Effector CD4-positive, alpha-beta T cell (primary cell): Measurements from ENCODE around the gene CCDC80.

Experiments
- DNase-seq: peaks from one replicate; pipeline ENCODE4 v3.0.0-alpha.2; 2020

The CCDC80 gene

DNA sequence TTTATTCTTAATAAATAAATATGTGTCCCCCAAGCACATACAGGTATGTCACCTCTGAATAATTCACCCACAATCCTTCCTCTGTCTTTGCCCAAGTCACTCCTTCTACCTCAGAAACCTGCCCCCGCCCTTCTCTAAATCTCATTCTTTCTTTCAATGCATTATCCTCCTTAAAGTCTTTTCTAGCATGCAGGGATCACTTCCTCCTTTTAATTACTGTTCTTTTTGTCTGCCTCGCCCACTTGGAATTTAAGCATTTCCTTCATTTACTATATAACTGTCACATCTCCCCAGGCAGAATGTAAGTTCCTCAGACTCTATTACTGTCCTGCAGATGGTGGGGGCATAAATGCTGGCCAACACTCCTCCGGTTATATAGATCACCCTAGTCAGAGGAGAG lies 7.8 kb downstream of the CCDC80 start:
- no peak for DNase-seq

DNA sequence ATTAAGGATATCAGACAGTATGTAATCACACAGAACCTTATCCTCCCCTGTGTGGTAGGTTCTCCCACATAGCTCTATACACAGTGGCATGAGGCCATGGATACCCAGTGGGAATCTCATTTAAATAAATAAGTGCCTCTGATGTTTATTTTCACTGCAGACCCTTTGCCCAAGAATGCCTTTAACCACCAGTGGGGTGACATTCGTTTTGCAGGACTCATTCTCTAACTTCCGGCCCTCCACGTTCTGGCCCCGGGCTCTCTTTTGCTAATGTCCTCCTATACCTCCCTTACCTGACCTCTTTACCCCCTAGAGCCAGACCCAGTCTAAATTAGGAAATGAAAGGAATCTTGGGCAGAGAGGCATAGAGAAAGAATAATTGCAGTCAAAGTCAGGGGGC lies 8.3 kb downstream of the CCDC80 start:
- no peak for DNase-seq

- DNase-seq = no peak
These were observed 9.7 kb downstream of the CCDC80 start for GRCh38 chr3:112631257-112631656.

GRCh38 chr3:112629425-112629824 lies 11.5 kb downstream of the CCDC80 start:
- DNase-seq = no peak

GRCh38 chr3:112627919-112628466 lies 12.9 kb downstream of the CCDC80 start:
- no peak for DNase-seq

DNA sequence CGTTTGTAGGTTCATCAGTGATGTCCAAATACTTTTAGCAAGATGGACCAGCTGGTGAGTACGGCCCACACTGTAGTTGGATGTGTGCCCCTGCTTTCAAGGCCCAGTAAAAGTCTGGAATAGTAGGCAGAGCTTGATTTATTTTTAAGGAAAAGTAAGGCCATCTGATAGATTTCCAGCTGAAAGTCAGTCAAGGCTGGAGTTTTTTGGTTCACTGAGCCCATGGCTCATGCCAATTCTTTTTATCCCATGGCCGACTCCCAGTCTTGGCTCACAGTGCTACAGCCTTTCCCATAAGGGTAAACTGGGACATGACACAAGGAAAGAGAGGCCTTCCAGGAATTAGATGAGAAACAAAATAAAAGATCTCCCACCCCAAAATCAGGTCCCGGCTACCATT lies 13.5 kb downstream of the CCDC80 start:
- DNase-seq = no peak

- DNase-seq = no peak
These were observed 17.2 kb downstream of the CCDC80 start for GRCh38 chr3:112623717-112624116.

DNA sequence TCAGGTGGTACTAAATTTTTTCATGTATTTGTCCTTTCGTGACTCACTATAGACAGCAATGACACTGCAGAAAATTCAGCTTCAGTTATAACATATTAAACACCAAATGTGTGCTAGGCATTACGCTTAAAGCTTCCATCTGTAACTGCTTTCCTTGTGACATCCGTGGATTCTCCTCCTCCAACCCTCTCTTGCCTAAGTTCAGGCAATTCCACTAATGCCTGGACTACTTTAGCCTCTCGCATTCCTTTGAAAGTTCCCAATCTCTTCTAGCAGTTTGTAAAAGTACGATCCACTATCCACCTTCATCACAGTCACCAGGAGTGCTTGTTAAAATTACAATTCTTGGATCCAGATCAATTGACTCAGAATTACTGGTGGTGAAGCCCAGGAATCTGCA lies 17.7 kb downstream of the CCDC80 start:
- no peak for DNase-seq

- no peak for DNase-seq
These were observed 21.6 kb downstream of the CCDC80 start for GRCh38 chr3:112619295-112619694.

- no peak for DNase-seq
These were observed 23.7 kb downstream of the CCDC80 start for GRCh38 chr3:112617285-112617684.

DNA sequence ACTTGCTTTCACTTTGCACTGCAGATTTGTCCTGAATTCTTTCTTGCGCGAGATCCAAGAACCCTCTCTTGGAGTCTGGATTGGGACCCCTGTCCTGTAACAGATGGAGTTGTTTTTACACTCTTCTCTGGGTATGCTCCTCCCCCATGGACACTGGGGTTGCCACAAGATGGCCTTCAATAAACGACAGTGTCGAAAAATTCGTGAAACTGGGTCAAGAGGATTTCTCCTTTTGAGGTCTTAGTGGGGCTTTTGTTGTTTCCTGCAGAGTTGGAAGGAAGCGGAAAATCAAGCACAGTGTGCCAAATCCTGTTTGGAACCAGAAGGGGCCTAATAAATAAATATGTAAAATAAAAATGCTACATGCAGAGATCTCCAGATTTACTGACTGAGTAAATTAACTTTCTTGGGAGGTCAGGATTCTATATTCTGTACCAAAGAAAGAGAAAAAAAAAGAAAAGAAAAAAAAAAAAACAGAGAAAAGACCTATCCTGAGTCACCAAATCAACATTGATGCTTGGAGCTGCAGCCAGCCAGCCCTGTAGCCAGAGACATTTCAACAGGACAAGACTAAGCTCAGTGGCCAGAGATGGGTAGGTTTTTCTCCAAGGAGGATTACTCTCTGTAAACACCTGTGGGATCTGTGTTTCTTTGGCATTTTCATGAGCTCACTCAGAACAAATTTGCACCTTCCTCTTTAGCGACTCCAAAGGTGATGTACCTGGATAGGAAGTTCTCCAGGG lies 24.8 kb downstream of the CCDC80 start:
- no peak for DNase-seq

DNA sequence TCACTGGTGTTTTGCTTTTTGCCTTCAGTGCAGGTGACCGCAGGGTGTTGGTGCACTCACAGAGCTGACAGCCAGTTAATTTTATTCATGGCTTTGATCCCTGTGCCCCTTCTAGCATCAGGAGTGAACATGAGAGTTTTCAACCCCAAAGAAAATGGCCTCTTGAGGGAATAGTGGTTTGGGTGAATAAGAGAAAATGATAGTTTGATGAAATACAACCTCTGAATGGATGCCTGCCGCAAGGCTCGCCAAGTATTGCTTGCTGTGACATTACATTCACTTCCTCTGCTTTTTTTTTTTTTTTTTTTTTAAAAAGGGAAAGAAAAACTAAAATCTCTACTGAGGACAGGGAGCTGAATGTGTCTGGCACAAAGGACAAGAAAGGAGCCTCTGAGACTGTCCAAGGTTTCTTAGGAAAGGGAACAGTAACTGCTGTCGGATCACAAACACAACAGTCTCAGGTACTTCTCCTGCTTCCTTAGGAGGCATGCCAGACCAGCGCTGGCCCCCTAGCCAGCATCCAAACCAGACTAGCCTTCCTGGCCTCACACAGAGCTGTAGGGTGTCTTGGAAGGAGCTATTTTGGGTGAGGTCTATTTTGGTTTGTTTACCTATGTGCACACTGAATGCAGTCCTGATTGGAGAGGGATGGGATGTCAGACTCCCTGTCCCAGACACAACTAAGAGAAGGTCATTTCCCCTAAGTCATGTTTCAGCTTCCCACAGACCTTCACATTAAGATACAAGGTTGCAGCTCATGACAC lies 29.0 kb downstream of the CCDC80 start:
- no peak for DNase-seq

DNA sequence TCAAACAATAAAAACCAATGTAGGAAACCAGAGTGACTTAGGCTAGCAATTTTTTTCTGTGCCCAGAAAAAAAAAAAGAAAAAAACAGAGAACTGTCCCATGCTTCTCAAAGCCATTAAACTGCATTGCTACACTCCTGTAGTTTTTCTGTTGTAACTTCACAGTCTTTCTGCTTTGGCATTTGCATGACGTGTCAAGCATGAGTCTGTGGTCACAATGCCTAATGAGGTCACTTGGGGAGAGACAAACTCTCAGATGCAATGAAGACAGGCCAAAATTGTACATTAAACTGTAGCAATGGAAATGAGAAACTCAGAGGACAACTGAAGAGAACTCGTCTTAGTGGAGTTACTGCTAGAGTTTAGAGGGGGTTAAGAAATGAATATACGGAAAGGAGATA lies 30.8 kb downstream of the CCDC80 start:
- no peak for DNase-seq

DNA sequence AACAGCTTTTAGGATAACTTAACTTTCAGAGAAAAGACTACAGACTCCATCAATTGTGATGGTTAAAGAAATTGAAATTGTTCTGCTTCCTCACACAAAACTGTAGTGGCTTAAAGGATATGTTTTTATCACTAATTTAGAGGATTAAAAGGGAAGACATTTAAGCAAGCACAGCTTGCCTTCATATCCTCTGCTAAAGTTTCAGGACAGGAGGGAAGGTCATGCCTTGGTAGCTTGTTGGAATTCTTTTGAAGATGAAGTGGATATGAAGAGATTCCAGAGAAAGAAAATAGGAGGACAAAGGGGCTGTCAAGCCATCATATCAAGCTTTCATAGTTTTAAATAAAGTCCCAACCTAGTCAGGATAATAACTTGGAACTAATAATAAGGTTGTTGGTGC lies 33.1 kb downstream of the CCDC80 start:
- DNase-seq = no peak

GRCh38 chr3:112606098-112606497 lies 34.8 kb downstream of the CCDC80 start:
- DNase-seq = no peak

DNA sequence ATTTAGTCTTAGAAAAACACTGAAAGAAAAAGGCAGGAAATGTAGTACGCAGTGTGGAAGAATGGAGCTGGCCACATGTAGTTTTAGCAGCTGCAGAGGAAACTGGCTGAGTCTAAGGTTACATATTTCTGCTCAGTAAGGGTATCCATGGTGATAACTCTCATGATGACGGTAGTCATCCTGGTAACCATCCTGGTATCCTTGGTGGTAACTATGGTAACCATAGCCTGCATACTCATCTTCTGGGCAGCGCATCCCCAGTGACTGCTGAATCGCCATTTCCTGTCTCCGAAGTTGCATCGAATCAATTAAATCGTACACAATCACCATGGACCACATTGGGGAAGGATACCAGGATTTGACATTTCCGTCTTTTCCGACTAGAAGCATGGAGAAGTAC lies 35.7 kb downstream of the CCDC80 start:
- DNase-seq = no peak

- DNase-seq = no peak
These were observed 36.4 kb downstream of the CCDC80 start for GRCh38 chr3:112604536-112604935.

DNA sequence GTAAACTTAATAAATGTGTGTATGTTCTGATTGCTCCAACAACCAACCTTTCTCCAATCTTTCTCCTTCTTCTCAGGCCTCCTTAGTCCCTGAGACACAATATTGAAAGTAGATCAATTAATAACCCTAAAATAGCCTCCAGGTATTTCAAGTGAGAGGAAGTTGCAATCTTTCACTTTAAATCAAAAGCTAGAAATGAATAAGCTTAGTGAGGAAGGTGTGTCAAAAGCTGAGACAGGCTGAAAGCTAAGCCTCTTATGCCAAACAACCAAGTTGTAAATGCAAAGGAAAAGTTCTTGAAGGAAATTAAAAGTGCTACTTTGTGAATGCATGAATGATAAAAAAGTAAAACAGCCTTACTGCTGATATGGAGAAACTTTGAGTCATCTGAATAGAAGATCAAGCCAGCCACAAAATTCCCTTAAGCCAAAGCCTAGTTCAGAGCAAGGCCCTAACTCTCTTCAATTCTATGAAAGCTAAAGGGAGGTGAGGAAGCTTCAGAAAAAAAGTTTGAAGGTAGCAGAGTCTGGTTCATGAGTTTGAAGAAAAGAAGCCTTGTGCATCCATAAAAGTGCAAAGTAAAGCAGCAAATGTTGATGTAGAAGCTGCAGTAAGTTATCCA lies 38.6 kb downstream of the CCDC80 start:
- DNase-seq = no peak

DNA sequence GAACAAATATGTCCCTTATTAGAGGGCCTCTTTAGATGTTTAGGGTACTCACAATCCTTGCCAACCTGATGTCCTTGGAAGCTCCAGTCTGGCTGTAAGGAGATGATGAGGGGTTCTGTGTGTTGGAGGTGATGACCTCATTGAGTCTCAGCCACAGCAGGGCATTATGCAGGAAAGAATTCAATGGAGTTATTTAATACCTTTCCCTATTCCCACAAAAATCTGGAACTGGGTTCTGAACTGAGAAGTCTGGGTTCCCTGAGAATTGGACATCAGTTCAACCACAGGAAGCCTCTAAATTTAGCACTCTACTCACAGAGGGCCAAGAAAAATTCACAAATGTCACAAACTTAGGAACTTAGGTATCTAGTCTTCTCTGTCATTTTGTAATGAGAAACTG lies 42.2 kb downstream of the CCDC80 start:
- DNase-seq = no peak

- no peak for DNase-seq
These were observed 43.0 kb downstream of the CCDC80 start for GRCh38 chr3:112597945-112598344.

DNA sequence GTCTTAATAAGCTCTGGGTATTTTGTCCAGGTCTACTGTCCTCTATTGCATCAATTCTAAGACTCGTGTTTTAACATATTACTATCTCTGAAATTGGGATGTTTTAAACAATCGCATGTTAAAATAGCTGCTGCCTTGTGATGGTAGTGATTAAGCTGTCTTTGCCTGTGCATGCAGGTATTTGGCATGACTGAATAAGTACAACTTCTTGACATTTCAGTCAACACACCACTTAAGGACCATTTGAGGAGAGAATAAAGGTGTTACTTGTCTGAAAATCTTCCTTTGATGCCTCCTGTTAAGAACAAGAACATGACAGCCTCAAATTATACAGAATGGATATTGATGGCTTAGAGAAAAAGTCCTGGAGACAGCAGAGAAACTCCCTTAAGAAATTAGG lies 46.1 kb downstream of the CCDC80 start:
- DNase-seq = no peak

- no peak for DNase-seq
These were observed 47.7 kb downstream of the CCDC80 start for GRCh38 chr3:112593258-112593657.

DNA sequence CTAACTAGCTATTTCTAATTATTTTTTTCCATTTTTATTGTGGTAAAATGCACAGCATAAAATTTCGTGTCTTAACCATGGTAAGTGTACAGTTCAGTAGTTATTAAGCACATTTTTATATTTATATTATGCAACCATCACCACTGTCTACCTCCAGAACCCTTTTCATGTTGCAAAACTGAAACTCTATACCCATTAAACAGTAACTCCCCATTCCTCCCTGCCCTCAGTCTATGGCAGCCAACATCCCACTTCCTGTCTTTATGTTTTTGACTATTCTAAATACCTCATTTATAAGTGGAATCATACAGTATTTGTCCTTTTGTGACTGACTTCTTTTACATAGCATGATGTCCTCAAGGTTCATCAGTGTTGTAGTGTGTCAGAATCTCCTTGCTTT lies 53.6 kb downstream of the CCDC80 start:
- no peak for DNase-seq

DNA sequence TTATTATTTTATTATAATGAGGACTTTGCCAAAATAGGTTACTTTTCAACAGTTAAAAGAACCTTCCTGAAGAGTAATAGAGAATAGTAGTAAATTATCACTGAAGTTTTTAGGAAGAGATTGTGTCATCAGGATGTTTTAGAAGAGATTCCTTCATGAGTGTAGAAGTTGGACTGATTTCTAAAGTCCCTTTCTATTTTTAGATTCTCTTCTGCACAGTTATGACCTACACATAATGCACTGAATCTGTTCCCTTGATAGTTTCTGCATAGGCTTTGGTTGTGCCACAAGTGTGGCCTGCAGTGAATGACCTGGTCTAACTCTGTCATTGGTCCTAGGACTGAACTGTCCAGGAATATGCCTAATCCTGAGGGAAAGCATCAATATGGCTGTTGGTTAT lies 55.2 kb downstream of the CCDC80 start:
- no peak for DNase-seq
